H1 (cell line): ENCODE measurements around the gene PTPRG. TPM values are rescaled to one million over a fixed set of nuclear protein-coding genes. Genes with fewer than 3 reads are reported as not detected.

ENCODE experiments used
- CTCF ChIA-PET: fragments of 300-600 bp; sonication (Branson Sonifier 250); formaldehyde crosslinking; loops from one replicate; lab custom pipeline; 2021; ENCODE audit not compliant: partially characterized antibody; lab: Charles Lee
- POLR2A ChIA-PET: fragments of 300-600 bp; sonication (Branson Sonifier 250); formaldehyde crosslinking; loops from one replicate; lab custom pipeline; 2021; ENCODE audit warnings: inconsistent platforms; ENCODE audit not compliant: partially characterized antibody; lab: Charles Lee
- DNase-seq, 2 experiments: peaks; one replicate each; pipeline versions ENCODE4 v3.0.0 to v3.0.0-alpha.2; 2010 to 2022; ENCODE audit warnings: low spot score in 2 of 2, low read depth in 1 of 2, mixed read lengths in 1 of 2
- FAIRE-seq: peaks from 2 replicates; lab custom pipeline; 2011; peaks lifted over from hg19 to GRCh38; lab: Jason Lieb, UNC
- H2AFZ ChIP-seq: 2 replicates; pipeline ENCODE4 v1.8.1; 2012; ENCODE audit warnings: low read length, inconsistent platforms
- H2AK5ac ChIP-seq: 2 replicates; pipeline ENCODE4 v1.6.1; 2013; ENCODE audit warnings: low read depth, low read length
- H2BK120ac ChIP-seq: replicated peaks from 2 replicates; pipeline ENCODE3; 2013; ENCODE audit warnings: low read depth, low read length, inconsistent platforms
- H2BK12ac ChIP-seq: 2 replicates; pipeline ENCODE4 v1.6.1; 2013; ENCODE audit warnings: low read depth, low read length
- H2BK15ac ChIP-seq: 2 replicates; pipeline ENCODE4 v1.6.1; 2013; ENCODE audit warnings: low read length
- H2BK20ac ChIP-seq: 2 replicates; pipeline ENCODE4 v1.6.1; 2013; ENCODE audit warnings: low read length
- H2BK5ac ChIP-seq: 2 replicates; pipeline ENCODE4 v1.6.1; 2013; ENCODE audit warnings: low read depth, low read length
- H3K14ac ChIP-seq: 2 replicates; pipeline ENCODE4 v1.6.1; 2013; ENCODE audit warnings: inconsistent platforms; ENCODE audit not compliant: insufficient read length
- H3K18ac ChIP-seq: 2 replicates; pipeline ENCODE4 v1.6.1; 2013; ENCODE audit warnings: low read length; ENCODE audit errors: extremely low read depth
- H3K23ac ChIP-seq: 2 replicates; pipeline ENCODE4 v1.6.1; 2013; ENCODE audit warnings: inconsistent platforms; ENCODE audit not compliant: insufficient read length
- H3K23me2 ChIP-seq: 2 replicates; pipeline ENCODE4 v1.6.1; 2013; ENCODE audit warnings: low read depth, low read length
- H3K27ac ChIP-seq: 2 replicates; pipeline ENCODE4 v1.6.1; 2011; ENCODE audit warnings: low read depth, low read length, inconsistent platforms
- H3K27me3 ChIP-seq, 4 experiments: replicated peaks in 1 of 4; 1 replicate in 1 of 4; 2 replicates in 3 of 4; pipeline versions ENCODE4 v1.6.1 to v1.8.1; 2011 to 2013; ENCODE audit warnings: low read length in 3 of 4, mild to moderate bottlenecking in 3 of 4, inconsistent platforms in 2 of 4, mixed read lengths in 2 of 4, moderate library complexity in 1 of 4; ENCODE audit not compliant: control insufficient read depth in 3 of 4, insufficient read depth in 3 of 4; ENCODE audit errors: extremely low read depth in 1 of 4
- H3K36me3 ChIP-seq, 4 experiments: 2 replicates each; pipeline versions ENCODE4 v1.6.1 to v1.8.1; 2011 to 2013; ENCODE audit warnings: mild to moderate bottlenecking in 4 of 4, low read length in 3 of 4, moderate library complexity in 2 of 4, control low read depth in 1 of 4, inconsistent platforms in 1 of 4; ENCODE audit not compliant: insufficient read depth in 4 of 4, control insufficient read depth in 2 of 4
- H3K4ac ChIP-seq: replicated peaks from 2 replicates; pipeline ENCODE3; 2013; ENCODE audit warnings: low read length, low read depth, mixed read lengths, inconsistent platforms; ENCODE audit not compliant: insufficient read length
- H3K4me1 ChIP-seq, 4 experiments: replicated peaks in 1 of 4; 1 replicate in 1 of 4; 2 replicates in 3 of 4; pipeline versions ENCODE4 v1.6.1 to v1.8.1; 2011 to 2013; ENCODE audit warnings: low read length in 3 of 4, inconsistent platforms in 2 of 4, mixed read lengths in 1 of 4; ENCODE audit not compliant: insufficient read depth in 4 of 4, control insufficient read depth in 3 of 4
- H3K4me2 ChIP-seq, 2 experiments: 2 replicates each; pipeline versions ENCODE4 v1.6.1 to v1.8.1; 2011 to 2013; ENCODE audit warnings: low read depth in 2 of 2, low read length in 2 of 2, control low read depth in 1 of 2, inconsistent platforms in 1 of 2, mild to moderate bottlenecking in 1 of 2; ENCODE audit not compliant: insufficient read depth in 1 of 2
- H3K4me3 ChIP-seq, 4 experiments: fragments of 200-600, 300-600 bp in 1 of 4; sonication (generic), shearing (Covaris generic), sonication (Bioruptor Twin) in 1 of 4; 2 replicates each; pipeline versions ENCODE4 v1.5.1 to v1.8.1; 2011 to 2016; ENCODE audit warnings: low read length in 4 of 4, low read depth in 3 of 4, control low read depth in 2 of 4, inconsistent platforms in 2 of 4, mild to moderate bottlenecking in 2 of 4, mixed read lengths in 1 of 4, moderate library complexity in 1 of 4; ENCODE audit not compliant: insufficient read depth in 2 of 4; ENCODE audit errors: extremely low read depth in 1 of 4
- H3K56ac ChIP-seq: replicated peaks from 2 replicates; pipeline ENCODE3; 2013; ENCODE audit warnings: low read depth, mild to moderate bottlenecking, mixed read lengths, low read length, inconsistent platforms; ENCODE audit not compliant: insufficient read length
- H3K79me1 ChIP-seq: 2 replicates; pipeline ENCODE4 v1.6.1; 2013; ENCODE audit warnings: low read depth, low read length, control low read depth
- H3K79me2 ChIP-seq, 2 experiments: 2 replicates each; pipeline versions ENCODE4 v1.6.1 to v1.8.1; 2012 to 2013; ENCODE audit warnings: low read length in 2 of 2, mild to moderate bottlenecking in 2 of 2, inconsistent platforms in 1 of 2; ENCODE audit not compliant: insufficient read depth in 2 of 2, control insufficient read depth in 1 of 2
- H3K9ac ChIP-seq, 4 experiments: replicated peaks in 1 of 4; 1 replicate in 1 of 4; 2 replicates in 3 of 4; pipeline versions ENCODE4 v1.6.1 to v1.8.1; 2011 to 2013; ENCODE audit warnings: low read depth in 3 of 4, low read length in 3 of 4, control low read depth in 2 of 4, mild to moderate bottlenecking in 2 of 4, moderate library complexity in 2 of 4, inconsistent platforms in 1 of 4; ENCODE audit errors: extremely low read depth in 1 of 4
- H3K9me3 ChIP-seq, 2 experiments: 2 replicates each; pipeline versions ENCODE4 v1.6.1 to v1.8.1; 2012 to 2013; ENCODE audit warnings: mild to moderate bottlenecking in 2 of 2, moderate library complexity in 2 of 2, control low read depth in 1 of 2, inconsistent platforms in 1 of 2, low read depth in 1 of 2, low read length in 1 of 2, mixed read lengths in 1 of 2; ENCODE audit not compliant: insufficient read depth in 2 of 2
- H4K20me1 ChIP-seq, 2 experiments: replicated peaks in 1 of 2; 2 replicates each; pipeline versions ENCODE3 to v1.8.1; 2011 to 2013; ENCODE audit warnings: inconsistent platforms in 2 of 2, low read length in 2 of 2, mild to moderate bottlenecking in 1 of 2; ENCODE audit not compliant: insufficient read depth in 2 of 2, control insufficient read depth in 1 of 2
- H4K5ac ChIP-seq: 2 replicates; pipeline ENCODE4 v1.6.1; 2013; ENCODE audit warnings: low read length, low read depth, mixed read lengths, inconsistent platforms; ENCODE audit not compliant: insufficient read length
- H4K8ac ChIP-seq: 2 replicates; pipeline ENCODE4 v1.8.0; 2013; ENCODE audit warnings: mild to moderate bottlenecking, moderate library complexity, low read length, inconsistent platforms; ENCODE audit not compliant: insufficient read depth; ENCODE audit errors: extremely low read depth
- H4K91ac ChIP-seq: replicated peaks from 2 replicates; pipeline ENCODE3; 2013; ENCODE audit warnings: low read length, mixed read lengths, inconsistent platforms; ENCODE audit not compliant: insufficient read length
- CEBPB ChIP-seq: IDR thresholded peaks from 2 replicates; pipeline ENCODE4 v1.6.1; 2012; ENCODE audit warnings: low read depth, low read length
- TAF1 ChIP-seq: IDR thresholded peaks from 2 replicates; pipeline ENCODE4 v1.6.1; 2011; ENCODE audit warnings: mild to moderate bottlenecking, low read depth, low read length
- TEAD4 ChIP-seq: IDR thresholded peaks from 2 replicates; pipeline ENCODE4 v1.6.1; 2012; ENCODE audit warnings: low read depth, low read length, inconsistent platforms, mixed read lengths
- WGBS, 2 experiments: shearing (Covaris generic) in 1 of 2; methylation state at CpG; one replicate each; pipeline versions ENCODE4 v1.1.6 to v1.1.7; 2013 to 2015; ENCODE audit warnings: low lambda C conversion rate in 2 of 2, mixed read lengths in 2 of 2, inconsistent platforms in 1 of 2, low coverage in 1 of 2, missing lambda C conversion rate in 1 of 2; ENCODE audit not compliant: insufficient replicate concordance in 2 of 2, insufficient coverage in 1 of 2, insufficient read length in 1 of 2; ENCODE audit errors: extremely low coverage in 1 of 2, missing lambda C conversion rate in 1 of 2; 5-methylcytosine and 5-hydroxymethylcytosine counted together
- polyA plus RNA-seq, 7 experiments: library from polyadenylated mRNA; depleted of rRNA in 3 of 7; stranded (reverse) in 5 of 7; unstranded in 2 of 7; fragments of >200 nt in 5 of 7; fragments of 200-250 nt in 2 of 7; gene quantifications; 1 replicate in 5 of 7; 2 replicates in 1 of 7; 4 replicates in 1 of 7; pipeline versions ENCODE4 v1.2.1 to v1.2.3, GENCODE V29; 2011 to 2013; ENCODE audit warnings: missing spikeins in 2 of 7, mixed read lengths in 2 of 7
- total RNA-seq: library from RNA; stranded (reverse); fragmentation: NEBNext Ultra II Directional; extraction: Animal tissue kit (Norgen Biotek cat#: 25700); gene quantifications from 2 replicates; pipeline ENCODE4 v1.2.1, GENCODE V29; 2021

The PTPRG gene
- total and polyA plus RNA-seq, 2 of the 8 experiments (the other 6 are each of a cell fraction or from before 2014, with no cell fraction given), result 23.3 to 96.2 TPM

DNA sequence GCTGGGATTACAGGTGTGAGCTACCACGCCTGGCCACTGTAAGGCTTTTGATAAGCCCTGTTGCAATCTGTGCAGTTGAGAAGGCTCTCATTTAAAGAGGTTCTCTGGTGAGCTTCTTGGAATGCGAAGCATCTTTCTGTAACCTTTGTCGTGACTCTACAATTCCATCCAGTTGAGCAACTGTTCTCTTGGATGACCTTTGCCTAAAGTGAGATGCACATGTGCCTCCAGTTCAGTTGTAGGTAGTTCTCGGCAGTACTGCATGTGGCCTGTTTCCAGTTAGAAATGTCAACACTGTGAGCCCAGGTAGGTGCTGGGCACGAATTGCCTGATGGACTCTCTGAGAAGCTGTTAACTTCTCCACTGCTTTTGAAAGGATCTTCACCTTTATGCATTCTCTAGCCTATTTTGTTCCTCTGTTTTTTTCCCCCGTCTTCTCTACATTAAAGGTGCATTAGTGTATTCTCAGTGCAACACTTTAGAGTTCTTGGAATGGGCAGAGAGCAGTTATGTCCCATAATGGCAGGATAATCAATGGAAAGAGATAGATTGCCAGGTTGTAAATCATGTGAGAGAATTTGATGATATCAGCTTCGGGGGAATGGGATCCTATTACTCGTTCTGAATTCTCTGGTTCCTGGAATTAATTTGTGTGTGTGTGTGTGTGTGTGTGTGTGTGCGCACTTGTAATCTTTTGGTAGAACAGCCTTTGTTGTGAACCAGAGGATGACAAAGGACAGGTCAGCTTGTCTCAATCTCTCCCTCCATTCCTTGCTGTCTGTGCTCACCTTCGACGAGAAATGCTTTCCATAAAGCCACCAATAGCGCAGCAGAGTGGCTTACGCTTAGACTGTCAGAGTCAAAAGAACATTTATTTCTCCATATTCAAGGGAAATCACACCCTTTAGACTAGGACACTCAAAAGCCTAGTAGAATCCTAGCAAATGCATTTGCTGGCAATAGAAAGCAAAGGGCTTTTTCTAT, 51.1 kb downstream of the PTPRG start:
- 91% methylated on average over 13 of the region's 13 CpGs; no CpG with 5 or more reads in 1 of the 2 experiments for WGBS, 2 experiments

More for the DNA sequence above, 51.1 kb downstream of the PTPRG start:
- Histone ChIP-seq H3K4me1 (peaks cover 0 to 11% (median 5%) of the 10 kb centered on the region in 4 experiments; a peak in 4 of 7 replicates), H2AFZ (no peak overlapping the region), H3K9ac (no peak overlapping the region), H3K14ac (no peak overlapping the region), H3K79me1 (peaks cover 16% of the 10 kb centered on the region; the same call in 1 of the 2 replicates), H2BK120ac (no peak overlapping the region), H2AK5ac (no peak overlapping the region), H3K4me2 (no peak overlapping the region; a peak in 1 of 4 replicates), H3K27ac (no peak overlapping the region; the same call in 1 of the 2 replicates), H3K56ac (no peak overlapping the region), H3K27me3 (no peaks in the 10 kb centered on the region), H3K18ac (no peak overlapping the region), H3K23me2 (no peaks in the 10 kb centered on the region), H3K4me3 (no peak overlapping the region), H3K9me3 (no peaks in the 10 kb centered on the region), H4K8ac (no peak overlapping the region), H2BK12ac (no peak overlapping the region), H4K20me1 (peaks cover 20 to 27% of the 10 kb centered on the region in 2 experiments), H2BK20ac (no peak overlapping the region), H4K91ac (no peak overlapping the region), H3K4ac (no peak overlapping the region), H3K23ac (no peak overlapping the region), H2BK5ac (no peak overlapping the region), H4K5ac (no peak overlapping the region), H3K79me2 (peaks cover 37 to 100% of the 10 kb centered on the region in 2 experiments), H2BK15ac (0 out of 2 replicates have a peak overlapping the region, but pooled peaks have one; percentile 32), H3K36me3 (no peaks in the 10 kb centered on the region; a peak in 1 of 8 replicates)
- ChIA-PET POLR2A (interaction anchor here (0.6 to 2.1 kb wide), 7 partner anchors 9 to 52 kb away, joined by 3 to 17 read pairs (median 4); partner anchors contain the start of gene PTPRG), CTCF (interaction anchor here (1.3 to 1.5 kb wide), 2 partner anchors 9 to 30 kb away, joined by 3 to 4 read pairs; no protein-coding TSS in a partner anchor)
- no peak for DNase-seq
- TF ChIP-seq TEAD4 (peak; percentile 60; the same call in 1 of the 2 replicates), CEBPB (peak; percentile 67; the same call in 1 of the 2 replicates), TAF1 (no peak)
- no peak for FAIRE-seq
